HG02970 (cell line): ENCODE measurements around the gene ARMC7.
"Not testable (repeated sequence)": the region's sequence is repeated elsewhere in the genome, so short reads cannot be mapped to it uniquely, and the experiment has no call there.

Experiments used
- ATAC-seq: cut with Tn5 transposase; IDR thresholded peaks from one replicate; pipeline ENCODE4 v1.9.1; 2021; ENCODE audit warnings: mild to moderate bottlenecking, moderate library complexity, moderate number of reproducible peaks; ENCODE audit not compliant: unreplicated experiment, low FRiP score

The ARMC7 gene

GRCh38 chr17:75127936-75128335 lies 18.2 kb downstream of the ARMC7 start:
- not testable (repeated sequence) for ATAC-seq

- no peak for ATAC-seq
Measured at GRCh38 chr17:75128694-75129505, 19.1 kb downstream of the ARMC7 start.

- ATAC-seq = no peak
Measured at GRCh38 chr17:75129576-75129975, 19.8 kb downstream of the ARMC7 start.

GRCh38 chr17:75130059-75130631 lies 20.4 kb downstream of the ARMC7 start:
- ATAC-seq = no peak

- no peak for ATAC-seq
Measured at GRCh38 chr17:75130632-75131277, 21.0 kb downstream of the ARMC7 start.

- ATAC-seq = peak; percentile 83
Measured at GRCh38 chr17:75131278-75132017, 21.7 kb downstream of the ARMC7 start, which contains the start of gene NT5C. TSS of gene NT5C (minus strand) at chr17:75131742. CDS start at chr17:75131707, 35 bp downstream.

- ATAC-seq = not testable (repeated sequence)
Measured at GRCh38 chr17:75132018-75133000, 22.5 kb downstream of the ARMC7 start.

- ATAC-seq = no peak
Measured at GRCh38 chr17:75133001-75133400, 23.2 kb downstream of the ARMC7 start.

GRCh38 chr17:75133607-75134347 lies 24.0 kb downstream of the ARMC7 start:
- ATAC-seq = not testable (repeated sequence)

- ATAC-seq = no peak
Measured at GRCh38 chr17:75135452-75135851, 25.7 kb downstream of the ARMC7 start.

- no peak for ATAC-seq
Measured at GRCh38 chr17:75135946-75136345, 26.2 kb downstream of the ARMC7 start.

- ATAC-seq = not testable (repeated sequence)
Measured at GRCh38 chr17:75137762-75138161, 28.0 kb downstream of the ARMC7 start.

- no peak for ATAC-seq
Measured at GRCh38 chr17:75138519-75138918, 28.8 kb downstream of the ARMC7 start.

GRCh38 chr17:75142236-75142971 lies 32.6 kb downstream of the ARMC7 start:
- ATAC-seq = no peak

- no peak for ATAC-seq
Measured at GRCh38 chr17:75144816-75145512, 35.2 kb downstream of the ARMC7 start.

- ATAC-seq = no peak
Measured at GRCh38 chr17:75146592-75146991, 36.8 kb downstream of the ARMC7 start.

GRCh38 chr17:75147878-75148546 lies 38.2 kb downstream of the ARMC7 start:
- no peak for ATAC-seq
